GM23338 (cell line): Measurements from ENCODE around the gene ACBD4. TPM values are rescaled to one million over a fixed set of nuclear protein-coding genes. Genes with fewer than 3 reads are reported as not detected.
A peak's percentile ranks its signal among the peaks of the same experiment; 100 is the strongest.

ENCODE experiments used
- ATAC-seq: fragments of 200-7000 bp; cut with Tn5 transposase; 3 replicates; pipeline ENCODE4 v1.9.1; 2020
- DNase-seq: peaks from one replicate; pipeline ENCODE4 v3.0.0-alpha.2; 2015; ENCODE audit warnings: low spot score
- H2AFZ ChIP-seq: fragments of 200-600 bp; sonication (generic); 2 replicates; pipeline ENCODE4 v1.8.0; 2016; ENCODE audit warnings: antibody characterized with exemption, mild to moderate bottlenecking, moderate library complexity
- H3F3A ChIP-seq: fragments of 200-600 bp; sonication (generic); replicated peaks from 2 replicates; pipeline ENCODE4 v1.8.0; 2017; ENCODE audit warnings: antibody characterized with exemption, mixed run types, low read depth
- H3K27ac ChIP-seq: fragments of 200-600 bp; sonication (generic); 2 replicates; pipeline ENCODE4 v1.6.1; 2016; ENCODE audit warnings: low read depth
- H3K27me3 ChIP-seq: fragments of 200-600 bp; sonication (generic); 2 replicates; pipeline ENCODE4 v1.8.0; 2016; ENCODE audit warnings: mild to moderate bottlenecking, mixed run types, moderate library complexity; ENCODE audit not compliant: insufficient read depth
- H3K36me3 ChIP-seq: fragments of 200-600 bp; sonication (generic); 2 replicates; pipeline ENCODE4 v1.8.0; 2016; ENCODE audit warnings: mild to moderate bottlenecking; ENCODE audit not compliant: insufficient read depth
- H3K4me1 ChIP-seq: fragments of 200-600 bp; sonication (generic); 2 replicates; pipeline ENCODE4 v1.8.0; 2016; ENCODE audit warnings: mild to moderate bottlenecking, moderate library complexity; ENCODE audit not compliant: insufficient read depth
- H3K4me2 ChIP-seq: fragments of 200-600 bp; sonication (generic); 2 replicates; pipeline ENCODE4 v1.7.1; 2017; ENCODE audit warnings: mixed run types
- H3K4me3 ChIP-seq: fragments of 200-600 bp; sonication (generic); 2 replicates; pipeline ENCODE4 v1.6.1; 2016; ENCODE audit warnings: mixed run types
- H3K79me2 ChIP-seq: fragments of 200-600 bp; sonication (generic); replicated peaks from 2 replicates; pipeline ENCODE4 v1.8.0; 2017; ENCODE audit warnings: mild to moderate bottlenecking; ENCODE audit not compliant: insufficient read depth
- H3K9me2 ChIP-seq: fragments of 200-600 bp; sonication (generic); 2 replicates; pipeline ENCODE4 v1.8.0; 2017; ENCODE audit not compliant: insufficient read depth
- H4K20me1 ChIP-seq: fragments of 200-600 bp; sonication (generic); replicated peaks from 2 replicates; pipeline ENCODE4 v1.8.0; 2017; ENCODE audit warnings: mild to moderate bottlenecking; ENCODE audit not compliant: insufficient read depth
- H3K27ac Mint-ChIP-seq: 2 replicates; pipeline ENCODE4 v1.8.0; 2020; ENCODE audit warnings: inconsistent platforms, mild to moderate bottlenecking, moderate library complexity, mixed read lengths
- H3K27me3 Mint-ChIP-seq: 3 replicates; pipeline ENCODE4 v1.8.0; 2022; ENCODE audit warnings: low read depth, mild to moderate bottlenecking, moderate library complexity, mixed read lengths, inconsistent platforms; ENCODE audit not compliant: insufficient read depth, poor library complexity
- H3K36me3 Mint-ChIP-seq: 3 replicates; pipeline ENCODE4 v1.8.0; 2021; ENCODE audit warnings: low read depth, mild to moderate bottlenecking, inconsistent platforms, moderate library complexity, mixed read lengths
- H3K4me1 Mint-ChIP-seq: 3 replicates; pipeline ENCODE4 v1.8.0; 2020; ENCODE audit warnings: mild to moderate bottlenecking, inconsistent platforms, mixed read lengths
- H3K4me3 Mint-ChIP-seq: 3 replicates; pipeline ENCODE4 v1.8.0; 2021; ENCODE audit warnings: moderate library complexity, mild to moderate bottlenecking, inconsistent platforms, mixed read lengths
- H3K9me3 Mint-ChIP-seq: 3 replicates; pipeline ENCODE4 v1.8.0; 2020; ENCODE audit warnings: moderate library complexity, mild to moderate bottlenecking, inconsistent platforms, mixed read lengths
- CREB1 ChIP-seq: fragments of 250-450 bp; sonication (Bioruptor Pico); IDR thresholded peaks from 2 replicates; pipeline ENCODE4 v1.5.0; 2020; ENCODE audit warnings: low read depth, mild to moderate bottlenecking, moderate library complexity
- CTCF ChIP-seq, 2 experiments: fragments of 200-600 bp in 1 of 2; sonication (generic) in 1 of 2; conservative IDR thresholded peaks; 2 replicates each; pipeline versions ENCODE4 v1.5.1 to v1.6.1; 2016 to 2017; ENCODE audit warnings: antibody characterized with exemption in 2 of 2, low read depth in 2 of 2, mild to moderate bottlenecking in 2 of 2, moderate library complexity in 1 of 2
- ETS1 ChIP-seq: IDR thresholded peaks from 2 replicates; pipeline ENCODE4 v1.6.1; 2016; ENCODE audit warnings: antibody characterized with exemption
- EZH2 ChIP-seq: fragments of 200-600 bp; sonication (generic); IDR thresholded peaks from one replicate; pipeline ENCODE4 v1.8.0; 2017; ENCODE audit warnings: antibody characterized with exemption, mild to moderate bottlenecking, low read depth; ENCODE audit not compliant: unreplicated experiment
- EZH2phosphoT487 ChIP-seq: fragments of 200-600 bp; sonication (generic); IDR thresholded peaks from one replicate; pipeline ENCODE4 v1.8.1; 2018; ENCODE audit warnings: antibody characterized with exemption; ENCODE audit not compliant: unreplicated experiment
- JUNB ChIP-seq: IDR thresholded peaks from one replicate; pipeline ENCODE4 v1.6.1; 2016; ENCODE audit warnings: antibody characterized with exemption; ENCODE audit not compliant: unreplicated experiment
- NANOG ChIP-seq: IDR thresholded peaks from 2 replicates; pipeline ENCODE4 v1.6.1; 2016; ENCODE audit warnings: antibody characterized with exemption, borderline replicate concordance
- POLR2AphosphoS5 ChIP-seq: IDR thresholded peaks from 2 replicates; pipeline ENCODE4 v1.6.1; 2016; ENCODE audit warnings: antibody characterized with exemption, low read depth
- REST ChIP-seq: IDR thresholded peaks from one replicate; pipeline ENCODE4 v1.6.1; 2018; ENCODE audit warnings: antibody characterized with exemption; ENCODE audit not compliant: unreplicated experiment
- STAT1 ChIP-seq: IDR thresholded peaks from one replicate; pipeline ENCODE4 v1.6.1; 2016; ENCODE audit warnings: antibody characterized with exemption; ENCODE audit not compliant: unreplicated experiment
- ZNF114 ChIP-seq: fragments of 250-450 bp; sonication (Bioruptor Pico); IDR thresholded peaks from 2 replicates; pipeline ENCODE4 v1.5.0; 2020; ENCODE audit warnings: mild to moderate bottlenecking, moderate library complexity
- ZNF331 ChIP-seq: fragments of 250-450 bp; sonication (Bioruptor Pico); IDR thresholded peaks from 2 replicates; pipeline ENCODE4 v1.5.0; 2020; ENCODE audit warnings: low read depth, mild to moderate bottlenecking, moderate library complexity
- ZNF462 ChIP-seq: fragments of 250-450 bp; sonication (Bioruptor Pico); IDR thresholded peaks from 2 replicates; pipeline ENCODE4 v1.5.0; 2020; ENCODE audit warnings: mild to moderate bottlenecking, moderate library complexity
- polyA plus RNA-seq: library from polyadenylated mRNA; unstranded; fragments of >200 nt; fragmentation: Nextera tagmentation; extraction: Ambion mirVana; gene quantifications from 2 replicates; pipeline ENCODE4 v1.2.1, GENCODE V29; 2016
- total RNA-seq: library from RNA; depleted of rRNA; stranded (reverse); fragments of >200 nt; shearing (Covaris generic); gene quantifications from 2 replicates; pipeline ENCODE4 v1.2.3, GENCODE V29; 2014

ACBD4 gene
- total and polyA plus RNA-seq, 2 experiments from 2014 or later, result 4.5 to 6.7 TPM

- Histone ChIP-seq H3K27me3 (no peaks in the 10 kb centered on the region), H3K27ac (no peak overlapping the region), H3K36me3 (no peaks in the 10 kb centered on the region), H3K4me2 (peak overlapping the region; percentile 59), H3K4me3 (peak overlapping the region; percentile 41), H4K20me1 (no peaks in the 10 kb centered on the region), H2AFZ (no peak overlapping the region), H3K4me1 (peaks cover 7% of the 10 kb centered on the region), H3K9me2 (no peaks in the 10 kb centered on the region), H3K79me2 (peaks cover 13% of the 10 kb centered on the region), H3F3A (peaks cover 9% of the 10 kb centered on the region; the same call in 1 of the 2 replicates)
- Mint-ChIP-seq H3K4me1 (peaks cover 26% of the 10 kb centered on the region), H3K36me3 (peaks cover 15% of the 10 kb centered on the region), H3K27me3 (peaks cover 10% of the 10 kb centered on the region), H3K27ac (peak overlapping the region; percentile 90), H3K9me3 (no peaks in the 10 kb centered on the region), H3K4me3 (peak overlapping the region; percentile 95)
- ATAC-seq (no peak), DNase-seq (no peak)
- TF ChIP-seq STAT1, result no peak
- TF ChIP-seq EZH2phosphoT487, result no peak
- TF ChIP-seq NANOG, result no peak
- no peak for TF ChIP-seq ZNF462 (CRISPR knock-in tag)
- no peak for TF ChIP-seq CTCF (conservative IDR thresholded peaks at IDR 0.05; ENCODE audit: low read depth in 2 of 2)
- no peak for TF ChIP-seq EZH2
- TF ChIP-seq POLR2AphosphoS5, result no peak
- no peak for TF ChIP-seq JUNB
- no peak for TF ChIP-seq CREB1 (CRISPR knock-in tag)
- no peak for TF ChIP-seq REST
- no peak for TF ChIP-seq ZNF114 (CRISPR knock-in tag)
- no peak for TF ChIP-seq ETS1
- TF ChIP-seq ZNF331 (CRISPR knock-in tag), result no peak
These were observed 26.7 kb downstream of the ACBD4 start for GRCh38 chr17:45162025-45162687.
